ENCODE results near the gene PDE3A.
"Not testable (repeated sequence)": the region's sequence is repeated elsewhere in the genome, so short reads cannot be mapped to it uniquely, and the experiment has no call there.

PDE3A gene

DNA sequence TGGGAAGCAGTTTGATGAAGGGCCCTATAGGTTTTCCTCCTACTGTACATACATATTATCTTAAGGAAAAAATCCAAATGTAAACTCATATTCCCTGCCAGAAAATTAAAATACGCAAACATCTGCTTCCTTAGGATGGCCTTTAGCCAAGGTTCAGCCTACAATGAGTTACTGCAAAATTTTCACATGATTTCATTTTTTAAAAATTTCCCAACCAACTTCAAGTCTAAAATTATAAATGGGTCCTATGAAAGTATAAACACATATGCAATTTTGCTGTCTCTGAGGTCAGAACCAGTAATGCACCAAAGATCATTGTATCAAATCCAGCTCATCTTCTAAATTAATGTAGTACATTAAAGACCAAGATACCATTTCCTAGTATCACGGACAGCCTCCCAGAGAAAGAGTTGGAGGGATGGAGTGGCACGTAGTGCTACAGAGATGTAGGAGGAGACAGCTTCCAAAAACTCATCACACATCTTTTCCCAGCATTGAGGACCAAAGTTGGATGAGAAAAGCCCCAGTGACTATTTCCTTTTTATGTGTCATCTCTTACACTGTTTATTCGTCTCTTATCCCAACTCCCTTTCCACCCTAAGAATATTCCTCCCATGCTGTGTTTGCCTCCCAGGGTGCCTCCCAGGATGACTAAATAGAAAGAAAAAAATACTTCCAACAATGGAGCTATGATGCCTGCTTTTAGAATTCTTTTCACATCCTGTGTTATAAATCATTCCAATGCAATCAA is 234.5 kb downstream of the PDE3A start:
- no peak overlapping the region for H3K4me3 ChIP-seq (ENCODE audit: low read depth, low read length)

DNA sequence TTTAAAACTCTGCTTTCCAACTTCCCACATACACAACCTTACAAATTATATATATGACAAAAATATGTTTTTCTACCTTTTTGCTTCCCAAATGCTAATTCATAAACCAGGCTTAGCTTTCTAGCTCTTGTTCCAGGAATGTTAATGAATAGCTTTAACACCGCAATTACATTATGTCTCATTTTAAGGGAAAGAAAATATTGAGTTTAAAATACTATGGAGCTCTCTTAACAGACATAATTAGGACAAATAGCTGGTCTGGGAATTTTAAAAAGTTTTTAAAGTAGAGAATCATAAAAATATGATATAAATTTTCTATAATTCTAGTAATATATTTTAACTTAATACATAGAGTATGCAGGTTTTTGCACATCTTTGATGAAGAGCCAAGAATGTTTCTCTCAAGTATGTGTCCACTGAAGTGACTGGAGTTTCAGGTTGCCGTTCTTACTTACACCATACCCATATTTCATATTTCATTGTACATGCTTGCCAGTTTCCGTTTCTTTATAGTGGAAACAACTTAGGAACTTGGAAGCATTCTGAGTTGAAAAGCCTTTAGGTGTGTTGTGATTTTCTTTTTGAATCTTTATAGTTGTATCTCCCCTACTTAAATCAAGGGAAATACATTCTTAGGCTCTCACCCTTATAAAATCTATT is 236.2 kb downstream of the PDE3A start:
- H3K9ac ChIP-seq: no peak overlapping the region
- no peaks in the 10 kb centered on the region for H3K4me1 ChIP-seq
- H2AFZ ChIP-seq: no peak overlapping the region
- TF ChIP-seq CTCF (IDR thresholded peaks at IDR 0.05): no peak
- no peak overlapping the region for H3K4me3 ChIP-seq (ENCODE audit: low read depth, low read length)
- no peak overlapping the region for H3K4me2 ChIP-seq (ENCODE audit: low read length)
- no peaks in the 10 kb centered on the region for H3K36me3 ChIP-seq (ENCODE audit: control insufficient read depth, insufficient read depth, low read length)
- H3K27me3 ChIP-seq (ENCODE audit: control insufficient read depth, insufficient read depth, low read length): no peaks in the 10 kb centered on the region
- H3K79me2 ChIP-seq: no peaks in the 10 kb centered on the region
- H3K9me3 ChIP-seq (ENCODE audit: control insufficient read depth, low read length): no peaks in the 10 kb centered on the region
- H3K27ac ChIP-seq: no peak overlapping the region

More for the DNA sequence above, 234.5 kb downstream of the PDE3A start:
- Histone ChIP-seq H3K36me3 (ENCODE audit: control insufficient read depth, insufficient read depth, low read length) (no peaks in the 10 kb centered on the region), H3K27ac (no peak overlapping the region), H3K27me3 (ENCODE audit: control insufficient read depth, insufficient read depth, low read length) (no peaks in the 10 kb centered on the region), H2AFZ (no peak overlapping the region), H3K9me3 (ENCODE audit: control insufficient read depth, low read length) (no peaks in the 10 kb centered on the region), H3K9ac (no peak overlapping the region), H3K4me1 (no peaks in the 10 kb centered on the region), H3K4me2 (ENCODE audit: low read length) (no peak overlapping the region), H3K79me2 (no peaks in the 10 kb centered on the region)
- no peak for TF ChIP-seq CTCF (IDR thresholded peaks at IDR 0.05)

DNA sequence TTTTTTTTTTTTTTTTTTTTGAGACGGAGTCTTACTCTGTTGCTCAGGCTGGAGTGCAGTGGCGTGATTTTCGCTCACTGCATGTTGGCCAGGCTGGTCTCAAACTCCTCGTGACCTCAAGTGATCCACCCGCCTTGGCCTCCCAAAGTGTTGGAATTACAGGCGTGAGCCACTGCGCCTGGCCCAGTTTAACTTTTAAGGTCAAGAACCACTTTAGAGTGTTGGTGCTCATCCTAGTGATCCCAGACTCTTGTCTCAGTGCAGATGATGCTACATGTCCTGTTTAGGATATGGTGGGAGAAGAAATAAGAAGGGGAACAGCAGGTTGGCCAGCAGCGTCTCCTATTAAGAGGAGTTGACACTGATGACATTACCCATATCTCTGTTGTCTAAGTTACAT is 246.7 kb downstream of the PDE3A start:
- not testable (repeated sequence) for H3K36me3 ChIP-seq (ENCODE audit: control insufficient read depth, insufficient read depth, low read length); H3K9ac ChIP-seq; H2AFZ ChIP-seq; H3K4me3 ChIP-seq (ENCODE audit: low read depth, low read length); H3K27me3 ChIP-seq (ENCODE audit: control insufficient read depth, insufficient read depth, low read length); H3K9me3 ChIP-seq (ENCODE audit: control insufficient read depth, low read length); H3K27ac ChIP-seq; H3K4me2 ChIP-seq (ENCODE audit: low read length); H3K4me1 ChIP-seq; H3K79me2 ChIP-seq

DNA sequence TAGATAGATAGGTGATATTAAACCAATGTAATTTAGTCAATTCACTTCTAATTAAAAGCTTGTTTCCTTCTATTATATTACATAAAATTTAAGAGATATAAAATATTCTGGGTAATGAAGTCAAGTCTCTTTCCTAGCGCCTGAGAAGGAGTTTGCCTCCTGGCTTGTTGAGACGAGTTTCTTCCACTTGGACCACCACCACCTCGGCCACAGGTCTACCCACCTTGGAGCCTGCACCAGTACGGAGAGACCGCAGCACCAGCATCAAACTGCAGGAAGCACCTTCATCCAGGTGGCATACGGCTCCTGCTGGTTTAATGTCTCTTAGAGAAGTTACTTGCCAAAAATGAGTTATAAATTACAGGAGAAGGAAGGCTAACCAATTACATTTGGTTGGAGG is 247.8 kb downstream of the PDE3A start:
- TF ChIP-seq CTCF (IDR thresholded peaks at IDR 0.05): no peak
- Histone ChIP-seq H3K9ac (no peak overlapping the region), H3K4me3 (ENCODE audit: low read depth, low read length) (no peak overlapping the region), H3K9me3 (ENCODE audit: control insufficient read depth, low read length) (no peaks in the 10 kb centered on the region), H3K27ac (no peak overlapping the region), H3K27me3 (ENCODE audit: control insufficient read depth, insufficient read depth, low read length) (no peaks in the 10 kb centered on the region), H2AFZ (no peak overlapping the region), H3K36me3 (ENCODE audit: control insufficient read depth, insufficient read depth, low read length) (no peaks in the 10 kb centered on the region), H3K4me2 (ENCODE audit: low read length) (no peak overlapping the region), H3K79me2 (no peaks in the 10 kb centered on the region), H3K4me1 (no peaks in the 10 kb centered on the region)

GRCh38 chr12:20620261-20620660 is 251.9 kb downstream of the PDE3A start:
- H3K9ac ChIP-seq: no peak overlapping the region
- no peak for TF ChIP-seq CTCF (IDR thresholded peaks at IDR 0.05)
- H3K27ac ChIP-seq: no peak overlapping the region
- no peak overlapping the region for H3K4me2 ChIP-seq (ENCODE audit: low read length)
- no peaks in the 10 kb centered on the region for H3K27me3 ChIP-seq (ENCODE audit: control insufficient read depth, insufficient read depth, low read length)
- no peaks in the 10 kb centered on the region for H3K4me1 ChIP-seq
- H3K79me2 ChIP-seq: no peaks in the 10 kb centered on the region
- H3K9me3 ChIP-seq (ENCODE audit: control insufficient read depth, low read length): no peaks in the 10 kb centered on the region
- H2AFZ ChIP-seq: no peak overlapping the region
- no peak overlapping the region for H3K4me3 ChIP-seq (ENCODE audit: low read depth, low read length)
- no peaks in the 10 kb centered on the region for H3K36me3 ChIP-seq (ENCODE audit: control insufficient read depth, insufficient read depth, low read length)
